ENCODE data around the gene C2CD3.

The C2CD3 gene

DNA sequence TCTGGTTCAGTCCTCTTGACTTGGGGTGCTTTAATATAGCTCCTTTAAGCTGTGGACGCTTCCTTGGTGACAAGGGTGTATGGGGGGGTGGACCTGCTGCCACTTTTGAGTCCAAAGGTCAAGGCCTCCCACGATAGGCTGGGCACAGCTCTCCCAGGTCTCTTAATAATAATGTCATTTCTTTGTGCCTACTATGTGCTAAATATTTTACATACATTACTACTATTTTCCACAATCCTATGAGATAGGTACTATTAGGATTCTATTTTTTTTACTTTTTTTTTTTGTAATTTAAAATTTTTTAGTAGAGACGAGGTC, 161.6 kb downstream of the C2CD3 start:
- no peak for TF ChIP-seq CTCF (conservative IDR thresholded peaks at IDR 0.05)
- no peak overlapping the region for H3K27ac ChIP-seq

GRCh38 chr11:74008373-74009229, 162.2 kb downstream of the C2CD3 start, which contains the start of gene UCP3:
Gene UCP3 (minus strand): TSS chr11:74009085. CDS start chr11:74007042, 2,043 bp downstream.
- TF ChIP-seq CTCF (conservative IDR thresholded peaks at IDR 0.05): no peak
- no peak within 1 kb of the TSS for H3K27ac ChIP-seq

GRCh38 chr11:74007691-74008372, 163.0 kb downstream of the C2CD3 start:
- H3K27ac ChIP-seq: no peak overlapping the region
- no peak for TF ChIP-seq CTCF (conservative IDR thresholded peaks at IDR 0.05)

- TF ChIP-seq CTCF (conservative IDR thresholded peaks at IDR 0.05): no peak
- no peak overlapping the region for H3K27ac ChIP-seq
Measured at GRCh38 chr11:74006743-74007304, 164.0 kb downstream of the C2CD3 start.

- no peak overlapping the region for H3K27ac ChIP-seq
- TF ChIP-seq CTCF (conservative IDR thresholded peaks at IDR 0.05): no peak
Measured at GRCh38 chr11:74005721-74006517, 164.9 kb downstream of the C2CD3 start.

- no peak overlapping the region for H3K27ac ChIP-seq
- TF ChIP-seq CTCF (conservative IDR thresholded peaks at IDR 0.05): no peak
Measured at GRCh38 chr11:74004759-74005615, 165.8 kb downstream of the C2CD3 start.
